RPMI7951 (cell line): ENCODE data around the gene SYCN. TPM values are rescaled to one million over a fixed set of nuclear protein-coding genes. Genes with fewer than 3 reads are reported as not detected.

ENCODE experiments used
- DNase-seq: peaks from one replicate; pipeline ENCODE4 v3.0.0-alpha.2; 2012; ENCODE audit warnings: low read depth
- total RNA-seq: library from RNA; depleted of rRNA; stranded (reverse); fragments of >200 nt; shearing (Covaris generic); gene quantifications from 2 replicates; pipeline ENCODE4 v1.2.3, GENCODE V29; 2014

SYCN gene
- total RNA-seq, 1 experiment from 2014 or later: not detected

DNA sequence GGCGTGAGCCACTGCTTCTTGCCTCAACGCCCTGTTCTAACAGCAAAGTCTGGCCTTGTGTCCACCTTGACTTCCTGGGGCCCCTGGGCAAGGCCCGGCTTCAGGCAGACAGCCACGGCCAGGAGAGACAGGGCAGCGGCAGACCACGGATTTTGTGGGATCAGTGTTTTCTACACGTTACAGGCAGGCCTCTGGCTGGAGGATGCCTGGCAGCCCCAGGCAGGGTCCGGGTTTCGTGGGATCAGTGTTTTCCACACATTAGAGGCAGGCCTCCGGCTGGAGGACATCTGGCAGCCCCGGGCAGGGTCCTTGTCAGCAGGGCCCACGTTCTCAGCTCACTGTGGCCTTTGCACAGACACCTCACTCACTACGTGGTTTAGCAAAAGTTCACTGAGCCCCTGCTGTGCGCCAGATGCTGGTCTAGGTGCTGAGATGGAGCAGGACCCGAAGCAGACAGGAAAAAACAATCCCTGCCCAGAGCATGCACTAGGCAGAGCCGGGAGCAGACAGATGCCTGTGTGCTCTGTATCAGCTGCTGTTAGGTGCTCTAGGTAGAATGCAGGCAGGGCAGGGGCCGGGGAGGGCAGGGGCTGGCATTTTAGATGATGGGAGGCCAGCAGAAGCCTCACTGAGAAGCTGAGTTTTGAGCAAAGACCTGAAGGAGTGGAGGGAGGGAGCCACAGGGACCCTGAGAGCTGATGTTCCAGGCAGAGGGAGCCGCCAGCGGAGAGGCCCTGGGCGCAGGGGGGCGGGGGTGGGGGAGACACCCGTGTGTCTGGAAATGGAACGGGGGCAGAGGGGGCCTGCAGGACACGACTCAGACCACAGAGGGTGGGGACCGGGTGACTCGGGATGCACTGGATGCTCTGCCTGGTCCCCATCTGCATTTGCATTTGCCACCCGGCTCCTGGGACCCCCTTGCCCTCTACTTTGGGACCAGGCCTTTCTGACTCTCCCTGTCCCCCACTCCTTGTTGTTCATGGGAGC, 32.3 kb downstream of the SYCN start:
- no peak for DNase-seq

DNA sequence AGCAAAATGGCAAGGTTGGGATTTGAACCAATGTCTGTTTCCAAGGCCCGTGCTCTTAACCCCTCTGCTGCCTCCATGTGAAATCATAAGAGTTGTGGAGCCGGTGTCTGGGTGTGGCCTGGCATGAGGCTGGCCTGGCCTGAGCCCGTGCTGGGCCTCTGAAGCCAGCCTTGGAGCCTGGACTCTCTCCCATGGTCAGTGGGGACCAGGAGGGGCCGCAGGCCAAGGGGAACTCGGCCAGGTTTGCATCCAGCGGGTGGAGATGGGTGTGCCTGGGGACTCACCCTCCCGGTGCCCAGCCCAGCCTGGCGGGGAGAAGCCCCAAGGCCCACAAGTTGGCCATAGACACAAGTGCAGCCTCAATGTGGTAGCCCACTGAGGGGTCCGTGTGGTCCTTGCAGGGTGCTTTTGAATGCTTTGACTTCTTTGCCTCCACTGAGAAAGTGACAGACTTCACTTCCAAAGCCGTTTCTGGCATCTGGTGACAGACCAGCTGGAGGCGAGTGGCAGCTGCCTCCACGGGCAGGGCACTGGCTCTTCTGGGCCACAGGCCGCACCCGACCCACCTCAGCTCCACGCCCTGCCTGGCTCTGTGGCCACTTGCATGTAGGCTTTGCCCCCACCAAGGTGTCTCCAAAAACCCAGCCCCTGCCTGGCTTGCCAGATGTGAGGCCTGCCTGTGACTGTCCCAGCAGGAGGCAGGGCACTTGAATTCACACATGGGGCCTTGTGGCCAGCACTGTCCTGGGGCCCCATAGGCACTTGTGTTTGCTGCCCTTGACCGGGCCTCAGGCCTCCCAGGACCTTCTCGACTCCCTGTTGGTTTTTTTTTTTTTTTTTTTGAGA, 33.5 kb downstream of the SYCN start:
- no peak for DNase-seq

DNA sequence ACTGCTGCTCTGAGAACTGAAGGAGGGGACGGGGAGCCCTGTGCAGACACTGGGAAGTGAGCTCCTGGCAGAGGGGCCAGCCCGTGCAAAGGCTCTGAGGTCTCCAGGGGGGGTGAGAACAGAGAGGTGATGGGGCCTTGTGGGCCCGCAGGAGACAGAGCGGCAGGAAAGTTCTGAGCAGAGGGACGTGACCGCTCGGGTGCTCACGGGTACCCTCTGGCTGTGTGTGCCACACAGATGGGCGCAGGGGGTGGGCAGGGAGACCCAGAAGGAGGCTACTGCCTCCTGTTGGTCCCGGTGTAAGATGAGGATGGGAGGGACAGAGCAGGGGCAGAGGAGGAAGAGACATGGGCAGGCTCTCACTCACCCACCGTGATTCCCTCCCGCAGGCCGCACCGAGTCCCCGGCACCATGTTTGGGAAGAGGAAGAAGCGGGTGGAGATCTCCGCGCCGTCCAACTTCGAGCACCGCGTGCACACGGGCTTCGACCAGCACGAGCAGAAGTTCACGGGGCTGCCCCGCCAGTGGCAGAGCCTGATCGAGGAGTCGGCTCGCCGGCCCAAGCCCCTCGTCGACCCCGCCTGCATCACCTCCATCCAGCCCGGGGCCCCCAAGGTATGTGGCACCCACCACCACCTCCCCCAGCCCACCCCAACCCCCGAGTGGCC, 34.8 kb downstream of the SYCN start:
- DNase-seq: no peak

DNA sequence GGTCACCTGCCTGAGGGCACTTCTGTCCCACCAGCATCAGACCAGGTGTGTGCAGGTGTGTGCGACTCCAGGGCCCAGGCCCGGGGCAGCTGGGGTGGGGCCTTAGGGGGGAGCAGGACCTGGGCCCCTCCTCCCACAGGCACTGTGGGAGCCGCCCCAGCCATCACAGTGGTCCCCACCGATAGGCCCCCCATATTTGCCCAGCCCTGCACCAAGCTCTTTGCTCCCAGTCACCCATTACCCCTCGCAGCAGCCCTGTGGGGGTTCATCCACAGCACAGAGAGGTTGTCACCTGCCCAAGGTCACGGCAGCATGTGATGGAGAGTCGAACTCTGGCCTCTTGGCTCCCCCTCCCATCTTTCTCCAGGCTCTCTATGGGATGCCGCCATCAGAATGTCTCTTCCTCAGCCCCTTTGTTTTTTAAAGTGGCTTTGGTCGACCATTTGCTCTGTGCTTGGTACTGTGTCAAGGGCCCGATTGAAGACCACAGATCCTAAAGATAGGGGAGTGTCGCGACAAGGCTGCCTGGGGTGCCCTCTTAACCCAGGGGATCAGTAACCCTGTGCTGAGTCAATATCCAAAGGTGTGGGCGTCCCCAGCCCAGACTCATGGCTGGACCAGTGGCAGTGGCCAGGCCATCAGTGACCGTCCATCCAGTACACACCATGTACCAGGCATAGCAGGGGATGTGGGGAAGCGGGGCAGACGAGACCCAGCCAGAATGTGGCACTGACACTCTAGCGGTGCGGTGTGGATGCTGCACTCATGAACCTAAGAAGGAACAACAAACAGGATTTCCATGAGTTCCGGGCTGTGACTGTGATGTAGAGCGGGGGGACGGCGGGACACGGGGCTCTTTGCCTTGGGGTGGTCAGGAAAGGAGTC, 35.6 kb downstream of the SYCN start:
- no peak for DNase-seq

- DNase-seq: no peak
Measured at GRCh38 chr19:39167461-39168257, 36.4 kb downstream of the SYCN start.

GRCh38 chr19:39166571-39167391, 37.3 kb downstream of the SYCN start:
- no peak for DNase-seq

DNA sequence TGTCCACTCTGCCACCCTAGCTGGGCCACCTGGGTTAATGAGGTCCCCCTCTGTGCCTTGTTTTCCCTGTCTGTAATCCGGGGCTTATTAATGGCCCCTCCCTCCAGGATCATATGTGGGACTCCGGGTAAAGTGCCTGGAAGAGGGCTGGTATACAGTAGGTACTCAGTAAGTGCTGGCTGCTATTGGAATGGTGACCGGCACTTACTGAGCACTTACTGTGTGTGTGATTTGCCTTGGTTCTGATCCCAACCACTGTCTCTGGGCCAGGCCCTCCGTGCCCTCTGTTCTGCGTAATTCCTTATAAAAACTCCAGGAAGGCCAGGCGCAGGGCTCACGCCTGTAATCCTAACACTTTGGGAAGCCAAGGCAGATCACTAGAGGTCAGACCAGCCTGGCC, 38.2 kb downstream of the SYCN start:
- no peak for DNase-seq

- DNase-seq: no peak
Measured at GRCh38 chr19:39164289-39164688, 39.8 kb downstream of the SYCN start.

GRCh38 chr19:39163621-39164020, 40.4 kb downstream of the SYCN start:
- DNase-seq: no peak

- DNase-seq: no peak
Measured at GRCh38 chr19:39162441-39163043, 41.5 kb downstream of the SYCN start.

DNA sequence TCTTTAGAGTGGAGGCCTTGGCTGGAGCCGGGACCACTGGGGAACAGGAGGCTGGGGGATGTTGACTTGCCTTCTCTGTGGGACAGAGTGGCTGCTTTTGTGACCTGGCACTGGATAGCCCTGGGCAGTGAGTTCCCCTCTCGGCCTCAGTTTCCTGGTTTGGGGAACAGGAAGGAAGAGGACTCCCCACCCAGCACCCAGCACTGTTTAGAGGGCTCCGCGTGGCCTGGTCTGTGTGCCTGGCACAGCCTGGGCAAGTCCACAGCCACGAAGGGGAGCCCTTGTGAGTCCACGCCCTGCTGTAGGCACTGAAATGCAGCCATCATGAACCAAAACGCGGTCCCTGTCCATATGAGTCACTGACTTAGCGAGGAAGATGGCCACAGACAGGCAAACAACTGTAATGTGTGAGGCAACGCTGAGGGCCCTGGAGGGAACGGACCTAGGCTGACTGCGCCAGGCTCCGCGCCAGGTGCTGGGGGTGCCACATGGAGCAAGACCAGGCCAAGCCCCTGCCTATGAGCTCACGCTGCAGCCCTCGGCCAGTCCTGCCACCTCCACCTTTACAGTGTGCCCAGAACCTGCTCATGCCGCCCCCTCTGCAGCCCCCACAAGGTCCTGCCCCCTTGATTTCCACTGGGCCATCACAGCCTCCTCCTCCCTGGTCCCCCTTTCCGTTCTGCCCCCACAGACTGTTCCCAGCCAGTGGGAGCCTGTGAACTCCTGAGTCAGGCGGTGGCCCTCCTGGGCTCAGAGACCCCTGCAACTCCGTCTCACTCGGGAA, 43.0 kb downstream of the SYCN start:
- DNase-seq: peak; percentile 22

GRCh38 chr19:39160523-39160861, 43.6 kb downstream of the SYCN start:
- DNase-seq: no peak

DNA sequence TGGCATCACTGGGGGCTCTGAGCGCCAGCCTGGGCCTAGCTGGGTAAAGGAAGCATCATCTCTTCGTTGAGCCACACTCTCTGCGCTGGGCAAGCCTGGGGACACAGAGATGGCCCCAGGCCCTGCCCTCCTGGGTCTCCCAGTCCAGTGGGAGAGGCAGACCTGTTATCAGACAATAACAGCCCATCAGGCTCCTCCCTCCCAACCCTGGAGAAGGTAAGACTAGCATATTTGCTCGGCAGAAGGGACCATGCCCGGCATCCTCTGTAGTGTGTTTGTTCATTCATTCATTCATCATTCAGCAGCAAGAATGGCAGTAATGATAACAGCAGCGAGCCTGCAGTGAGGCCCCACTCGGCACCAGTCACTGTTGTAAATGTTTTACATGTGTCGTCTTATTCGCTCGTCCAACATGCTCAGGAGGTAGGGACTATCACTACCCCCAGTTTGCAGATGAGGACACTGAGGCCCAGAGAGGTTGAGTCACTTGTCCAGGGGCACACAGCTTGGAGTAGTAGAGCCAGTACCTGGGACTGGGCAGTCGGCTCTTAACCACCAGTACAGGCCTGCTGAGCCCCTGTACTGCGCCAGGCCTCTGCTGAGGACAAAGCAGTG, 45.3 kb downstream of the SYCN start:
- no peak for DNase-seq

GRCh38 chr19:39157997-39158389, 46.1 kb downstream of the SYCN start:
- DNase-seq: no peak

DNA sequence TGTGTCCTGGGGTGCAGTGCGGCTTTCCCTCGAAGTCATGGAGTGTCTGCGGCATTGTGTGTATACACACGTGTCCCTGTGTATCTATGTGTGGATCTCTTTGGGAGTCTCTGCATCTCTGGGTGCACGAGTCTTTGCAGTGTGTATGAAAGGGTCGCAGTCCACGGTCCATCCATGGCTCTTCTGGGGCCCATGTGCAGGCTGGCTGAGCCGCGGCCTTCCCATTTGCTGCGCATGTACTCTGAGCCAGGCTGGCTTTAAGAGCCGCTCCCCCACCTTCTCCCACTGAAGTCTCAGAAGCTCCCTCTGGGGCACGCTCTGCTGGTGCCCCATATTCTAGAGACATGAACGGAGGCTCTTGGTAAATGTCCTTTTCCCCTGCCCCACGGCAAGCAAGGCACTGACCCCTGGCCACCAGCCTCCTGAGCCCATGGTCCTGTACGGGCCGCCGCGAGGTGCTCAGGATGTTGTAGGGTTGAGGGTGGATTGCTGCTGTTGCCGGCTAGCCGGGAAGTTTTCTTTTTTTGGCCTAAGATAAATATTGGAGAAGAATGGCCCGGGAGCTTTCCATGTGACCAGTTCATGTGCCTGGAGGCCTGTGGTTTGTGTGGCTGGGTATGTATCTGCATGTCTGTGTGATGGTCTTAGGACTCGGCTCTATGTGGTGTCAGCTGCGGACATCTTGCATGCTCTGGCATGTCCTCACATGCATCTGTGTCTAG, 46.6 kb downstream of the SYCN start:
- no peak for DNase-seq

DNA sequence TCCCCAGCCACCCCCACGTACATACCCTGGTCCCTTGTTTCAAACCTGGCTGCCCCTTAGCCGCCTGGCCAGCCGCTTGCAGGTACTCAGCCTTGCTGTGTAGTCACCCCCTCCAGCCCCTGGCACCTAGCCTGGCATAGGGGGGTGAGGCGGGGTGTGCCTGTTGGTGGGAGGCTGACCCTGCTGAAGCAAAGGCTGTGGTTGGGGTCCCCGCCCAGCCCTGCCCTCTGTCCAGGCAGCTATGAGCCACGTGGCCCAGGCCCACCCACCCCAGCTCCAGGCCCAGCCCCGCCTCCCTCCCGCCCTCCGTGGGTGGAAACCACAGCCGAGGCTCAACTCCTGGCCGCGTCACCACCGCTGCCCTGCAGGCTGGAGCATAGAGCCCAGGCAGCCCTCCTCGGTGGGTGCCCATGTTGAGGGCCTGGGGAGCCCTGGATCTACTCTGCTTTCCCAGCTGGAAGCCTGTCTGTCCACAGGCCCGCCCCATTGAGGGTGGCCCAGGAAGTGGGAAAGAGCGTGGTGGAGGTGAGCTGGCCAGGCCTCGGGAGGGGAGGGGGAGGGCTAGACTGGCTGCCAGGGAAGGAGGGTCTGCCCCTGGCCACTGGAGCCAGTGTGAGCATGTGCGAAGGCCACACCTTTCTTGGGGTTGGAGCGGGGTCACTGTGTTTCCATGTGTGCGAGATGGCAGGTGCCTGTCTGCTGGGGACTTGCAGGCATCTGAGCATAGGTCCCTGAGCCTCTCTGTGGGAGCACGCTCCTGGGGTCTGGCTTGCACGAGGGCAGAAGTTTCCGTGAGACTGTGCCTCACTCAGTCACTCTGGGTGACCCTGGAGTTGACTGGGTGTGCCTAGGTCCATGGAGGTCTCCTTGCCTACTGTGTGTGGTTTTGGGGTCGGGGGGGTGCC, 47.5 kb downstream of the SYCN start:
- no peak for DNase-seq
